Measurements from ENCODE around the gene TEC.

- TF ChIP-seq, protein P1, sequence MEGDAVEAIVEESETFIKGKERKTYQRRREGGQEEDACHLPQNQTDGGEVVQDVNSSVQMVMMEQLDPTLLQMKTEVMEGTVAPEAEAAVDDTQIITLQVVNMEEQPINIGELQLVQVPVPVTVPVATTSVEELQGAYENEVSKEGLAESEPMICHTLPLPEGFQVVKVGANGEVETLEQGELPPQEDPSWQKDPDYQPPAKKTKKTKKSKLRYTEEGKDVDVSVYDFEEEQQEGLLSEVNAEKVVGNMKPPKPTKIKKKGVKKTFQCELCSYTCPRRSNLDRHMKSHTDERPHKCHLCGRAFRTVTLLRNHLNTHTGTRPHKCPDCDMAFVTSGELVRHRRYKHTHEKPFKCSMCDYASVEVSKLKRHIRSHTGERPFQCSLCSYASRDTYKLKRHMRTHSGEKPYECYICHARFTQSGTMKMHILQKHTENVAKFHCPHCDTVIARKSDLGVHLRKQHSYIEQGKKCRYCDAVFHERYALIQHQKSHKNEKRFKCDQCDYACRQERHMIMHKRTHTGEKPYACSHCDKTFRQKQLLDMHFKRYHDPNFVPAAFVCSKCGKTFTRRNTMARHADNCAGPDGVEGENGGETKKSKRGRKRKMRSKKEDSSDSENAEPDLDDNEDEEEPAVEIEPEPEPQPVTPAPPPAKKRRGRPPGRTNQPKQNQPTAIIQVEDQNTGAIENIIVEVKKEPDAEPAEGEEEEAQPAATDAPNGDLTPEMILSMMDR (conservative IDR thresholded peaks at IDR 0.05): no peak
- TF ChIP-seq ZFX (IDR thresholded peaks at IDR 0.05): no peak
Measured at GRCh38 chr4:48243887-48244286, 25.8 kb downstream of the TEC start.

All from C4-2B (cell line).